NCI-H345 (cell line): Measurements from ENCODE around the gene MYF5.
"Not testable (repeated sequence)": the region's sequence is repeated elsewhere in the genome, so short reads cannot be mapped to it uniquely, and the experiment has no call there.

ENCODE experiments used
- DNase-seq: peaks from one replicate; lab custom pipeline; 2025; lab: John Stamatoyannopoulos, UW

Gene MYF5

GRCh38 chr12:80716696-80717469 is at the start of gene MYF5:
MYF5 (plus strand) TSS chr12:80716912; CDS start chr12:80717064, 152 bp downstream.
- no peak for DNase-seq

GRCh38 chr12:80670214-80670613 is 46.5 kb upstream of the MYF5 start:
- no peak for DNase-seq

DNA sequence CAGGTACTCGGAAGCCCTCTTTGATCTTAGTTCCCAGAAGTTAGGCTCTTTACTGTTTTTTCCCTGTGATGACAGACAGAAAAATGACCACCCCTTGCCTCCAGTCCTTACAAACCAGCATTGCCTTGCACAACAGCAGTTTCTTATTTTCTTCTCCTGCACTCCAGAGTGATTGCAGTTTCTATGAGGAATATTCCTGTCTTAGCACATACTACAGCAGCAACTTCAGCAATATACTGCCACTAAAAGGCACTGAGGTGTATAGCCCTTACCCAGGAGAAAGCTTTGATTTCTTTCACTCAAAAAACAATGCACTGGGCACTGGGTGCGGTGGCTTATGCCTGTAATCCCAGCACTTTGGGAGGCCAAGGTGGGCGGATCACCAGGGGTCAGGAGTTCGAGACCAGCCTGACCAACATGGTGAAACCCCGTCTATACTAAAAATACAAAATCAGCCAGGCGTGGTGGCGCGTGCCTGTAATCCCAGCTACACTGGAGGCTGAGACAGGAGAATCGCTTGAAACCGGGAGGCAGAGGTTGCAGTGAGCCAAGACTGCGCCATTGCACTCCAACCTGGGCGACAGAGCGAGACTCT is 40.6 kb upstream of the MYF5 start:
- not testable (repeated sequence) for DNase-seq

DNA sequence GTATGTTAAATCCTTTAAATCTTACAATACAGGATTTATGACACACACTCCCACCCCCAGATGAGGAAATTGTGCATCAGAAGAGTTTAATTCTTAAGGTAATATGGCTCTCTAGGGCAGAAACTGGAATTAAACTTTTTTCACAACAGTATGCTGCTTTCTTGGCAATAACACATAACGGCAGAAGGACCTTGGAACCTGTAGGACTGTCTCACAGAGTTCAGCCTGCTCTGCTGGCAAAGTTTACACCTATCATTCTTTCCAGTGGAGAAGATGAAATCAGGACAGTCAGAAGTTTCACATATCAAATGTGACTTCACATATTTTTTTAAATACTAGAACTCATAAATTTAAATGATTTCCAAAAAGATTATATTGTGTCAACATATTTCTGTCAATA is 39.9 kb upstream of the MYF5 start:
- no peak for DNase-seq

- no peak for DNase-seq
These were observed 38.7 kb upstream of the MYF5 start for GRCh38 chr12:80677994-80678393.

DNA sequence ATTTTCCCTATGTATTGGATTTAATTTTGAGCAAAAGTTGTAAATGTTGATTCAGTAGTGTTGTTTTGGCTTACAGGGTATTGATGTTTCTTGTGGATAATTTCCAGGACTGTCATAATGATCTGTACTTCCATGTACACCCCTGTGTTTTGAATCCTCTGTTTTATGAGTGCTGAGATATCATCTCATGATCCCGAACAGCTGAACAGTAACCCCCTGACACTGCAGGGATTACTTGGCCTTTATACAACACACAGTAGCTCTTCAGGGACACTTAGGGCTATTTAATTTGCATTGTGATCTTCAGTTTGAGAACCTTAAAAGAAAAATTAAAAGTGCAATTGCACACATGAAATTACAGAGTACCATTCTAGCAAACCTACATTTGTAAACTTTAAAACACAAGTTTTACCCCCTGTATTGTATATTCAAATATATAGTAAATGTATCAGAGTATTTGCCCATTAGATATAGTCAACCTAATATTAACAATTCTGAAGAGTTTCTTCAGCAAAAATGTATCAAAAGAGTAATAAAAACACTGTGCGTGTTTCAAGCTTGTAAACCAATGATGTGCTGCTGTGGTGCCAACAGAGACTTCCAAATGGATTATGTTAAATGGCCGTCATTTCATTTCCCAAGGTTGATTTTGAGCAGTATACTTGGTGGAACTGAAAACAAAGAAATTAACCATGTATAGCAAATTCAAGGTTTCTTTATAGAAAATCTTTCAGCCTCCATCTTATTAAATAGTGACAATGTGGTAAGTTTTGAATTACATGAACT is 37.2 kb upstream of the MYF5 start:
- DNase-seq = no peak

- no peak for DNase-seq
These were observed 35.4 kb upstream of the MYF5 start for GRCh38 chr12:80681287-80681686.

GRCh38 chr12:80681786-80682185 is 34.9 kb upstream of the MYF5 start:
- DNase-seq = no peak

GRCh38 chr12:80684077-80684495 is 32.6 kb upstream of the MYF5 start:
- no peak for DNase-seq

DNA sequence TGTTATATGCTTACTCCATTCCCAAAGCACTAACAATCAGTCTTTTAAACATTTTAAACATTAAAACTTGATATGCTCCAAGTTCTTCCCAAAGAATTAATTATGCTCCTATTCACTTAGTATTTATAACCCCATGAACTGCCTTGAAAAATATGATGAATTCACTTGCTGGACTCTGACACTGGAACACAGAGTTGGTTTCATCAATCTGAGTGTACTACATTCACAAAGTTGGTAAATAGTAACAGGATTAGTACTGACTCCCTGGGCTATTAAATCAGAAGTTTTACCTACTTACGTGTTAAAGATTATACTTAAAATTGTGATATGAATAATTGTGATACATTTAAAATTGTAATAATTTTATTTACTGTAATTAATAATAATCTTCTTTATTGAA is 26.6 kb upstream of the MYF5 start:
- DNase-seq = no peak

- no peak for DNase-seq
These were observed 26.2 kb upstream of the MYF5 start for GRCh38 chr12:80690513-80690912.

DNA sequence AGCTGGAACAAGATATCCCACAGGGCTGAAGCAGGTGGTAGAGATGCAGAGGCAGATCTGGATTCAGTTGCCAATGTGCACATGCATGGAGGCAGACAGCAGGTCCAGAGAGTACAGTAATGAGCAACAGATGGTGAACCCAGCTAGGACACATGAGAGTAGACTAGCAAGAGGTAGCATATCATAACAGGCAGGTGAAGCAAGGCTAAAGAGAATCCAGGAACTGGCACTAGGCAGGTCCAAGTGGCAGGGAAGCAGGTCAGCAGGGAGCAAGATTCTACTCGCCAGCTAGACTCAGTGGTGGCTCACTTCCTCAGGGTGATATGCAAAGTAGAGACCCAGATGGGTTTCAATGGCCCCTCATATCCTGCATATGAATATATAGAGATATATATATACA is 24.6 kb upstream of the MYF5 start:
- DNase-seq = no peak

GRCh38 chr12:80697270-80697887 is 19.3 kb upstream of the MYF5 start:
- DNase-seq = no peak

GRCh38 chr12:80698256-80698655 is 18.5 kb upstream of the MYF5 start:
- no peak for DNase-seq

DNA sequence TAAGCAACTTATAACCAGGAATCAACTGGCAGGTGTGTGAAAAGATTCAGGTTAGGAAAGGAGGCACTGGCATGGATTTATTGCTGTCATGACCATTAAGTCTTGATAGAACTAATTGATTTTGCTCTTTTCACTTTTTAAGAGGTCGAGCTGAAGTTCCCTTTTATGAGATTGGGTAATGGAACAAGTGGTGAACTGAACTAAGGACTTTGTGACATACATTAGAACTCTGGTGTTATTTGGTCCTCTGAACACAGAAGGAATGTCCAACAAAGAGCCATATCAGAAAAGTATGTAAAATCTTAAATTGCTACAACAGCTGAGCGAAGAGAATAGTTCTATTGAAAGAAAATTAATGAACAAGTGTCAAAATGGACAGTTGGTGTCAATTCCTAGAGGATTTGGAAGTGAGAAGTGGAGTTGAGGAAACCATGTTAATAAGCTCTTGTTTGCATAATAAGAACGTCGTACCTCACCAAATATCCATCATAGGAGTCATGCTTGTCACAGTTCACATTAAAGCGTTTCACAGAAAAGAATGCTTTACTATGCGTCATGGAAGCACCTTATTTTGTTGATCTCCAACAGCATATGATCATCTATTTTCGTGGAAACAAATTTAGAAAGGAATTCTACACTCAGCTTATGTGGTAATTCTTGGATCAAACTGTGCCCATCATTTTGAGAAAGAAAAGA is 17.7 kb upstream of the MYF5 start:
- DNase-seq = no peak

- DNase-seq = no peak
These were observed 16.4 kb upstream of the MYF5 start for GRCh38 chr12:80700327-80700726.

- DNase-seq = no peak
These were observed 15.3 kb upstream of the MYF5 start for GRCh38 chr12:80701388-80701787.

DNA sequence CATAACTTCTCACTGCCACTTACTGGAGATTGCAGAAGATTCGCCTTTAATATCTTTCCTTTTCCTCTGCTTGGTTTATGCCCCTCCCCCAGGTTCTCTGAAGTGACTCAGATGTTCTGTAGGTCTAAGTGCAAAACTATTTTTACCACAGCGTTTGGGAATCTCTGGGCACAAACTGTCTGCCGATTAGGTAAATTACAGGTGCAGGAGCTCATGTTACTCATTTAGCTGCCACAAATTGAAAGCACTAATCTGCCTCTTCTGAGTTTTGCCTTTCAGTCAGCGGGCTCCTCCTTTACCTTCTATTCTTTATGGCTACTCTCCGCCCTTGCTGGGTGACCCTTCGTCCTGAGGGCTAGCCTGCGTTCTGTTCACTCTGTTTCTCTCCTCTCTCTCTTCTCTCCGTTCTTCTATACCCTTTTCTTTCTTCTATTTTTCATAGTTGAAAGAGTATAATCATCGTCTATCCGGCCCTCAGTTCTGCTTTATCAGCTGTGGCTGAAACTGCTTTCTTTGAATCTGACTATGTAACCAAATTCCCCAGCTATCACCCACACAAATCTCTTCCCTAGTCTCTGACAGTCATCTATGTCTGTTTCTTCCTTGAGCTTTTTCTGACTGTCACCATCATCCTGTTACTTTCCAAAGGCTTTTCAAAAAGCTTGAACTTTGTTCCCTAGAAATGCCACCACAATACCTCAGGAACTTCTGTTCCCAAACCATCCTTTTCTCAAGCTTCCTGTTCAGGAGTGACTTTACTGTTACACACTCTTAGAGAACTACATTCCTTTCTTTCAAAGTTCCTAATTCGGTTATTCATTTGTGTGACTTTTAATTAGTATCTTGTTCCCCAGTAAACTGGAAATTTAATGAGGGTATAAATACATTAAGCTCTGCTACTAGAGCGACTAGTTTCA is 13.6 kb upstream of the MYF5 start:
- no peak for DNase-seq

GRCh38 chr12:80704420-80704819 is 12.3 kb upstream of the MYF5 start:
- DNase-seq = no peak

GRCh38 chr12:80707126-80707829 is 9.4 kb upstream of the MYF5 start, which contains the start of gene MYF6:
MYF6 (plus strand) TSS chr12:80707634; CDS start chr12:80707720, 86 bp downstream.
- no peak for DNase-seq
